Tongue (tissue), 2 donors: Measurements from ENCODE around the gene MANBA. TPM values are rescaled to one million over a fixed set of nuclear protein-coding genes. Genes with fewer than 3 reads are reported as not detected.
"Not testable (repeated sequence)": the region's sequence is repeated elsewhere in the genome, so short reads cannot be mapped to it uniquely, and the experiment has no call there.

Experiments used
- DNase-seq: peaks from one replicate; pipeline ENCODE4 v3.0.0-alpha.2; 2015
- total RNA-seq: library from RNA; depleted of rRNA; stranded (reverse); fragments of >200 nt; gene quantifications from one replicate; pipeline ENCODE4 v1.2.3, GENCODE V29; 2014

The MANBA gene
- total RNA-seq, 1 donor from 2014 or later = 35.1 TPM

- no peak for DNase-seq
Observed at GRCh38 chr4:102761906-102762305, 1.1 kb upstream of the MANBA start.

GRCh38 chr4:102761296-102761701 lies 531 bp upstream of the MANBA start:
- DNase-seq = no peak

- peak; percentile 56 for DNase-seq
Observed at GRCh38 chr4:102759831-102760644, 730 bp downstream of the MANBA start.

- DNase-seq = no peak
Observed at GRCh38 chr4:102758241-102759160, 2.3 kb downstream of the MANBA start.

- no peak for DNase-seq
Observed at GRCh38 chr4:102757681-102758080, 3.1 kb downstream of the MANBA start.

GRCh38 chr4:102754044-102754443 lies 6.7 kb downstream of the MANBA start:
- DNase-seq = no peak

GRCh38 chr4:102751941-102752340 lies 8.8 kb downstream of the MANBA start:
- no peak for DNase-seq

- not testable (repeated sequence) for DNase-seq
Observed at GRCh38 chr4:102743352-102743751, 17.4 kb downstream of the MANBA start.

GRCh38 chr4:102738802-102739201 lies 22.0 kb downstream of the MANBA start:
- DNase-seq = not testable (repeated sequence)

- DNase-seq = no peak
Observed at GRCh38 chr4:102736636-102737549, 23.9 kb downstream of the MANBA start.

- DNase-seq = no peak
Observed at GRCh38 chr4:102735582-102735981, 25.2 kb downstream of the MANBA start.

GRCh38 chr4:102734591-102735385 lies 26.0 kb downstream of the MANBA start:
- DNase-seq = no peak

- no peak for DNase-seq
Observed at GRCh38 chr4:102734116-102734515, 26.7 kb downstream of the MANBA start.

GRCh38 chr4:102733084-102733483 lies 27.7 kb downstream of the MANBA start:
- DNase-seq = no peak

- no peak for DNase-seq
Observed at GRCh38 chr4:102732678-102733077, 28.1 kb downstream of the MANBA start.

- DNase-seq = no peak
Observed at GRCh38 chr4:102730968-102731533, 29.7 kb downstream of the MANBA start.

- DNase-seq = not testable (repeated sequence)
Observed at GRCh38 chr4:102729486-102729885, 31.3 kb downstream of the MANBA start.

GRCh38 chr4:102726919-102727318 lies 33.8 kb downstream of the MANBA start:
- not testable (repeated sequence) for DNase-seq

- no peak for DNase-seq
Observed at GRCh38 chr4:102726068-102726467, 34.7 kb downstream of the MANBA start.

- no peak for DNase-seq
Observed at GRCh38 chr4:102725229-102725628, 35.5 kb downstream of the MANBA start.

- no peak for DNase-seq
Observed at GRCh38 chr4:102723511-102723910, 37.3 kb downstream of the MANBA start.
